Sigmoid colon (tissue), 4 donors: ENCODE measurements around the gene HOXB9.

Experiments
- POLR2AphosphoS5 ChIP-seq, 4 donors: sonication (generic); formaldehyde crosslinking; IDR thresholded peaks; one replicate each; pipeline ENCODE4 v1.6.1; 2017; ENCODE audit warnings: antibody characterized with exemption in 4 of 4
- TF ChIP-seq, protein P1 (sequence below), 4 experiments: fragments of 450-650 bp in 3 of 4; fragments of 200-600 bp in 1 of 4; IDR thresholded peaks; one replicate each; pipeline ENCODE4 v1.5.1; 2016 to 2019; ENCODE audit warnings: antibody characterized with exemption in 4 of 4, mild to moderate bottlenecking in 3 of 4, moderate library complexity in 2 of 4

DNA sequence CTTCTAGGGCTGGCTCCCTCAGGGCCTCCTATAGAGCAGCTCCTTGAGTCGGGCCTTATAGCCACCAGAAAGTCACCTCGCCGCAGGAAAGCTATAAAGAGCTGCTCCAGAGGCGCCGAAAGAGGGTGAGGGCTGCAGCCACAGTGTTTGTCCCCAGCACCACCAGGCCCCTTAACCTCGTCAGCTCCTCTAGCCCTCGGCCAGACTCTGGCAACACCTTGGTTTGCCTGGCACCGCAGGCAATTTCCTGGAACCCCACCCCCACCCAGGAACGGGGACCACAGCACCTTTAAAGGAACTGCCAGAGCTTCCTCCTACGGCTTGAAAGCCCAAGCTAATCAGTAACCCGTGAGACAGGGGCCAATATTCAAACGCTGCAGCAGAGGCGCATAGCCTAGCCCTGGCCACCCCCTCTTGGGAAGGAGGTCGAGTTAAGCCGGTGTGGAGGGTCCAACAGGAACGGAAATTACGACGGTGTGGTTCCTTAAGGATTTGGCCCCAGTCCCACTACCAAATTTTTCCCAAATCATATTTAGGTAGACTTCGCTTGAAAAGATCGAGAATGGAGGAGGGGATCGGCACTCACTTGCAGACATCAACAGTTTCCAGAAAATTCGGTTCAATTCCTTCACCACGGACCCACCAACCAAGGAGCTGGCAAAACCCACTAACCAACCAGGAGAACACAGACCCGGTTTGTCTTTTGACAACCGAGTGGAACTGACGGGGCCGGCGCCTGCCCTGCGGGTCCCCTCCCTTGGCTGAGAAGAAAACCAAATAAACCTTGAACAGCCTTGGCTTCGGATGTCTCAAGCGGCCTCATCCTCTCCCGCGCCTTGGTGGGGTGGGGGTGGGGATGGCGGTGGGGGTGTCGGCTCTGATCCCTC lies 24.4 kb downstream of the HOXB9 start:
- no peak for TF ChIP-seq POLR2AphosphoS5 (IDR thresholded peaks at IDR 0.05)
- TF ChIP-seq, protein P1, sequence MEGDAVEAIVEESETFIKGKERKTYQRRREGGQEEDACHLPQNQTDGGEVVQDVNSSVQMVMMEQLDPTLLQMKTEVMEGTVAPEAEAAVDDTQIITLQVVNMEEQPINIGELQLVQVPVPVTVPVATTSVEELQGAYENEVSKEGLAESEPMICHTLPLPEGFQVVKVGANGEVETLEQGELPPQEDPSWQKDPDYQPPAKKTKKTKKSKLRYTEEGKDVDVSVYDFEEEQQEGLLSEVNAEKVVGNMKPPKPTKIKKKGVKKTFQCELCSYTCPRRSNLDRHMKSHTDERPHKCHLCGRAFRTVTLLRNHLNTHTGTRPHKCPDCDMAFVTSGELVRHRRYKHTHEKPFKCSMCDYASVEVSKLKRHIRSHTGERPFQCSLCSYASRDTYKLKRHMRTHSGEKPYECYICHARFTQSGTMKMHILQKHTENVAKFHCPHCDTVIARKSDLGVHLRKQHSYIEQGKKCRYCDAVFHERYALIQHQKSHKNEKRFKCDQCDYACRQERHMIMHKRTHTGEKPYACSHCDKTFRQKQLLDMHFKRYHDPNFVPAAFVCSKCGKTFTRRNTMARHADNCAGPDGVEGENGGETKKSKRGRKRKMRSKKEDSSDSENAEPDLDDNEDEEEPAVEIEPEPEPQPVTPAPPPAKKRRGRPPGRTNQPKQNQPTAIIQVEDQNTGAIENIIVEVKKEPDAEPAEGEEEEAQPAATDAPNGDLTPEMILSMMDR (IDR thresholded peaks at IDR 0.05), result no peak
